Measurements from ENCODE around the gene GATA3.

GATA3 gene

GRCh38 chr10:8057636-8058273, 3.3 kb downstream of the GATA3 start:
- no peak overlapping the region for H3K4me3 ChIP-seq (ENCODE audit: low read depth, low read length)
- TF ChIP-seq CTCF (IDR thresholded peaks at IDR 0.05; ENCODE audit: control insufficient read depth, extremely low read depth, insufficient read depth), result no peak
- no peak for DNase-seq (ENCODE audit: low read depth)

- no peak for TF ChIP-seq CTCF (IDR thresholded peaks at IDR 0.05; ENCODE audit: control insufficient read depth, extremely low read depth, insufficient read depth)
- no peak for DNase-seq (ENCODE audit: low read depth)
- no peak overlapping the region for H3K4me3 ChIP-seq (ENCODE audit: low read depth, low read length)
Measured at GRCh38 chr10:8058274-8059111, 4.0 kb downstream of the GATA3 start.

GRCh38 chr10:8059191-8059936, 4.9 kb downstream of the GATA3 start:
- DNase-seq (ENCODE audit: low read depth), result no peak
- TF ChIP-seq CTCF (IDR thresholded peaks at IDR 0.05; ENCODE audit: control insufficient read depth, extremely low read depth, insufficient read depth), result no peak
- no peak overlapping the region for H3K4me3 ChIP-seq (ENCODE audit: low read depth, low read length)

DNA sequence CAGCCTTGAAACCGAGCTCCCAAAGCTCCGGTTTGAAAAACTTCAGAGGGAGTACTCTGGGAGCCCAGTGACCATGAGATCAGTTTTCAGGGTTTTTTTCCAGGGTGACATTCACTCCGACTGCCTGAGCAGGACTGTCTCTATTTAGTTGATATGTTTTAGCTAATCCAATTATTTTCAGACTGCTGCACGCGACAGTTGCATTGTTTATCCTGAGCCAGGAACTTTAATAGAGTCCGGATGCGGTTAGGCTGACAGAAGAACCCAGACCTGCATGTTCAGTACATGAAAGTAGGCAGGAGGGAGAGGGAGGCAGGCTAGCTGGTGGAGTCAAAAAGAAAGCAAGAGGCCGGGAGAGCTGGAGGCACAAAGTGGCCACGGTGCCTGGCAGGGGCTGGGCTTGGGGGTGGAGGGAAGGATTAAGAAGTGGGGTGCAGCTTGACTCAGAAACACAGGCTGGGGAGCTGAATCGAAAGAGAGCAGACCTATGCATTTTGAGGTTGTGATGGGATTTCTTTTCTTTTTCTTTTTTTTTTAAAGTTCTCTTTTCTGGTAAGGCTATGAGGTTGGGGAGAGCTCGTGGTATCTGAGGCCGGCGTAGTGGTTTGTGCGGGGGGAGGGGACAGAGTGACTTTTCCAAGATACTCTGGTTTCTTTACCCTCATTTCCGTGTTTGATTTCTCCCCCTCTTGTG, 5.7 kb downstream of the GATA3 start:
- H3K4me3 ChIP-seq (ENCODE audit: low read depth, low read length), result no peak overlapping the region
- no peak for DNase-seq (ENCODE audit: low read depth)

DNA sequence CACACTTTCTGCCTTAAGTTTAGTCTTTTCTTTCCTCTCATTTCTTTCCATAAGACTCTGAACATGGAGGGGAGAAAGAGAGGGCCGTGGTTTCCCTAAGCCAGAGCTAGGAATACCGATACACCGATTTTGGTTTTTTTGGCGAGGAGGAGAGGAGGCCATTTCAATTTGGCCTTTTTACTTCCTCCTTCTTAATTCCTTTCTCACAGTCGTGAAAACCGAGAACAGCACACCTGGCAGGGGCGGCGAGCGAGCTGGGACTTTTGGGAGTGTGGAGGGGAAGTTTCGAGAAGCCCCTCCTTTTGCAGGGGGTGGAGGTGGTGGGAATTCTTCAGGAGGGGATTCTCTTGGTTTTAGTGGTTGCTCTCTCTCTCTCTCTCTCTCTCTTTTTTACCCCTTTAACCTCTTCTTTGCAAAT, 6.2 kb downstream of the GATA3 start:
- DNase-seq (ENCODE audit: low read depth), result no peak
- no peak for TF ChIP-seq CTCF (IDR thresholded peaks at IDR 0.05; ENCODE audit: control insufficient read depth, extremely low read depth, insufficient read depth)
- no peak overlapping the region for H3K4me3 ChIP-seq (ENCODE audit: low read depth, low read length)

More for the DNA sequence above, 5.7 kb downstream of the GATA3 start:
- no peak for TF ChIP-seq CTCF (IDR thresholded peaks at IDR 0.05; ENCODE audit: control insufficient read depth, extremely low read depth, insufficient read depth)
